DMS153 (cell line): ENCODE results near the gene VAV2.
A peak's percentile ranks its signal among the peaks of the same experiment; 100 is the strongest.
"Not testable (repeated sequence)": the region's sequence is repeated elsewhere in the genome, so short reads cannot be mapped to it uniquely, and the experiment has no call there.

Experiments used
- DNase-seq: peaks from one replicate; lab custom pipeline; 2025; lab: John Stamatoyannopoulos, UW

VAV2 gene

DNA sequence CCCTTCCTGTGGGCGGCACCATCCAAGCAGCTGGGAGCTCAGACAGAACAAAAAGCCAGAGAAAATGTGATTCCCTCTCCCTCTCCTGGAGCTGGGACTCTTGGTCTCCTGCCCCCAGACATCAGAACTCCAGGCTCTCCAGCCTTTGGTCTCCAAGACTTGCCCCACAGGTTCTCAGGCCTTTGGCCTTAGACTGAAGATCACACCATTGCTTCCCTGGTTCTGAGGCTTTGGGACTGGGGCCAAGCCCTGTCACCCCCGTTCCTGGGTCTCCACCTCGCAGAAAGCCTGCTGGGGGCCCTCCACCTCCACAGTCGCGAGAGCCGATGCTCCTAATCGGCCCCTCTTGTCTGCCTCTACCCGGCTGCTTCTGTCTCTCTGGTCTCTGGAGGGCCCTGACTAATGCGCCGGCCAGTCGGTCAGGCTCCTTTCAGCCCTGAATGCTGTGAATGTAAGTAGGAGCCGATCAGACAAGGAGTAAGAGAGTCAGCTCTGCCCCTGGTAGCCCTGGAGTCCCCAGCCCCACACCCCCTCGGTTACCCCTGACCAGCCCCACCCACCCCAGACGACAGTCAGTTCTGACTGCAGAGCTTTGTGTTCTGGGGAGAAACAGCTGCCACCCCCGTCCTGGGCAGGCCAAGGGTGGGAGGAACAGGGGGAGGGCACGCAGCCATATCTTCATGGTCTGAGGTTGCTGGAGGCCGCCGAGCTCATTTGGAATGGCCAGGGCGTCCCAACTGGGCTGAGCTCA is 57.5 kb downstream of the VAV2 start:
- no peak for DNase-seq

DNA sequence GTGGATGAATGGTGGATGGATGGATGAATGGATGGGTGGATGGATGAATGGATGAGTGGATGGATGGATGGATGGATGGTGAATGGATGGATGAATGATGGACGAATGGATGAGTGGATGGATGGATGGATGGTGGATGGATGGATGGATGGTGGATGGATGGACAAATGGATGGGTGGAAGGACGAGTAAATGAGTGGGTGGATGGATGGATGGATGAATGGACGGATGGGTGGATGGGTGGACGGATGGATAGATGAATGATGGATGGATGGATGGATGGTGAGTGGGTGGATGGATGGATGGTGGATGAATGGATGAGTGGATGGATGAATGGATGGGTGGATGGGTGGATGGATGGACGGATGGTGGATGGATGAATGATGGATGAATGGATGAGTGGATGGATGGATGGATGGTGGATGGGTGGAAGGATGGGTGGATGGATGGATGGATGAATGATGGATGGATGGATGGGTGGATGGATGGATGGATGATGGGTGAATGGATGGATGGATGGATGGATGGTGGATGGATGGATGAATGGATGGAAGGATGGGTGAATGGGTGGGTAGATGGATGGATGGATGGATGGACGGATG is 58.6 kb downstream of the VAV2 start:
- no peak for DNase-seq

DNA sequence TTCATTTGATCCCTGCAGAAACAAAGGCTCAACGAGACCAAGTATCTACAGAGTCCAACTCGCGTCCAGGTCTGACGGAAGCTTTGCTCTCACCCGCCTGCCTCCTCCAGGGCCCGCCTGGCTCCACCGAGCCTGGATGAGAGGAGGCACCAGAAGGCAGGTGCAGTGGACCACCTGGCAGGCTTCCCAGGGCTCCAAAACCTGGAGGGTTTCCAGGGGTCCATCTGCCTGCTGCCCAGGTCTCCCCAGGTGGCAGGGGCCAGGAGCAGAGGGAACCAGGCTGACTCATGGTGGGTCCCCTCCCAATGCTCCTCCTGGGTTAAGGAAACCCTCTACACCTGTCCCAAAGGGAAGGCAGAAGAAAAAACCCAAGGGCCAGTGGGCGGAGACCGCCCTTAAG is 59.5 kb downstream of the VAV2 start:
- no peak for DNase-seq

DNA sequence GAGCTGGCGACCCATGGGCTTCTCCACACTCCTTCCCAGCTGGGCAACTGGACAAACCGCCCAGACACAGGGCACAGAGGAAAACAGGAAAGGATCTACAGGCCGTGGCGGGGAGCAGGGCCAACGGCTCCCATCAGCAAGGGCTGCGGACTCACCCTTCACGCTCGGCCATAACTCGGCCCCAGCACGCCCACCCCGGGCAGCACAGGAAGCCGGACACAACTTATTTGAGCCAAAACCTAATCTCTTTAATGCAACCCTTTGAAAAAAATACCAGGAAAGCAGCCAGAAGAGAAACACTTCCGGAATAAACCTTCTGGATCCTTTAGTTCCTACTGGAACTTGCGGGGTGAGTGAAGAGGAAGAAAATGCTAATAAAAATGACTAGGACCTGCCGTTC is 59.9 kb downstream of the VAV2 start:
- no peak for DNase-seq

DNA sequence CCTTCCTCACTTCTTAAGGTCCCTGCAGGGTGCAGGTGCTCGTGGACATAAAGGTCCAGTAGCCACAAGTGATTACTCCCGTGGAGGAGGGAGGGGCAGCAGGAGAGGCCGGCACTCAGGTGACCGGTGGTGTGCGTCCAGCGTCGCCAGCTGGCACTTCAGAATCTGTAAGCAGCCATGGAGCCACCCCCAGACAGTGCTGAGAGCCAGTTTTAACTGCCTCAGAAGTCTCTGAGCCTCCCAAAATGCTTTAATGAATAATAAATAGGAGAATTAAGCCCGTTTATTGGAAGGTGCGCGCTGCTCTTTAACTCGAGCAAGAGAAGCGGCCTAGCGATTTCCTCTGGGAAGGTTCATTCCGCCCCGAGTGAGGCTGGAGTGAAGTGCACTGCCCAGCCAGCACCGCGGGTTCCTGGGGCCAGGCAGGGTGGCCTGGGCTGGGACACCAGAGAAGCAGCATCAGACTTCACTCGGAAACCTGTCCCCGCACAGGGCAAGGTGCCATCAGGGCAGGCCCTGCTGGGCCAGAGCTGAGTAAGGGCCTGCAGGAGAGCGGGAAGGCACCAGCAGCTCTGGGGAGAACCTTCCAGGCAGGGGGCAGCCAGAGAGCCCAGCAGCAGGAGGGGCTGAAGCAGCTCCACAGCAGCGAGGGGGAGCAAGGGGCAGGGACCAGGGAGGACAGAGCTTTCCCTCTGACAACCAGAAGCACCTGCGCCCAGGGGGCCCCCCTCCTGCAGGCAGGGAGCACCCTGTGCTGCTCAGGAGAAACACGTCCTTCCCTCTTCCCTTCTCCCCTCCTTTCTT is 61.2 kb downstream of the VAV2 start:
- DNase-seq, result peak; percentile 33

DNA sequence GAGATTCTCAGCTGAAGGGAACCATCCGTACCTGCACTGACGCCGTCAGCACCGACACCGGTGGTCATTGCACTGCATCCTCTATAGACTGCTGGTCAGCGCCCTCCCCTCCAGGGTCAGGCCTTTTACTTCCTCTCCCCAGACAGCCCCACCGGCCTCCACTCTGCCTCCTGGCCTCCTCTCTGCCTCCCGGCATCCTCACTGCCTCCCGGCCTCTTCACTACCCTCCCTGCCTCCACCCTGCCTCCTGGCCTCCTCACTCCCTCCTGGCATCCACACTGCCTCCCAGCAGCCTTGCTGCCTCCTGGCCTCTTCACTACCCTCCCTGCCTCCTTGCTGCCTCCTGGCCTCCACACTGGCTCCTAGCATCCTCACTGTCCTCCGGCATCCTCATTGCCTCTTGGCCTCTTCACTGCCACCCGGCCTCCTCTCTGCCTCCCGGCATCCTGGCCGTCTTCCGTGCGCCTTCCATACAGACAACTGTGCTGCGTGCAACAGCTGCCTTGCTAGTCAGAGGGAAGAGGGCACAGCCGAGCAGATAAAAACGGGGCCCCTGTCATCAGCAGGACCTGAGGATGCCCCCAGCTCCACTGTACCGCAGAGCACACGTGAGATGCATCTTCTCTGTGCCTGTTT is 62.0 kb downstream of the VAV2 start:
- DNase-seq, result no peak

DNA sequence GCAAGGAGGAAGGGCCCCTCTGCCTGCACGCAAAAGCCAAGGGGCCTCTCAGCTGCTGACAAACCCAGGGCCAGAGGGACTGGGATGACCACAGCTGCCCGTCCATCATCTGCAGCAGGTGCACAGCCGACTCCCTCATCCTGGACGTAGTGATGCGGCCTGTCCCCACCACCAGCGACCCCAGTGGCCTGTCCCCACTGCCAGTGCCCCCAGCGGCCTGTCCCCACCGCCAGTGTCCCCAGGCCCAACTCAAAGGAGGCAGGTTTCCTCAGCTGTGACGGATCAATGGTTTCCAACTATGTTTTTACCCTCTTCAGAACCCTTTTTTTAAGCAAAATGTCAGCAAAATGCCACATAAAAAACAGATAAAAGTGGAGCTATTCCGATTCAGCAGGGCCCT is 62.5 kb downstream of the VAV2 start:
- no peak for DNase-seq

DNA sequence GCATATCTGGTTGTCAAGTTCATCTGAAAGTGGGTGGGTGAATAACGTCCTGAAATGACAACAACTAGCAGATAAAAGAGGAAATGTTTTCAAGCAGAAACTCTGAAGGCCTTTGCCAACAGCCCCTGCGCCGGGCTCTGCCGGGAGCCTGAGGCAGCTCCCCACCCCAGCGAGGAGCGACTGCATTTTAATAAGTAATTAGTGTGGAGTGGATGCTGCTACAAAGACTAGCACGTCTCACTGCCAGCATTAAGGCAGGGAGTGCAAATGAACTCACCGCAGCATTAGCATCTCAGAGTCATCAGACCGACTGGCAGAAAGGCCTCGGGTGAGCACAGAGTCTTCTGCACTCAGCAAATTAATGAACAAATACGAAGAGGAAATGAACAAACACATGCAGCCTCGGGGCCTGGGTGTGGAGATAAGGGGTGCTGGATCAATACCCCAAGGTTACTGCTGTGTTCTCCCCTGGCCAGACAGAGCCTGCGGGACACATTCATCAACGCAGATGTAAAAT is 63.8 kb downstream of the VAV2 start:
- DNase-seq, result no peak

DNA sequence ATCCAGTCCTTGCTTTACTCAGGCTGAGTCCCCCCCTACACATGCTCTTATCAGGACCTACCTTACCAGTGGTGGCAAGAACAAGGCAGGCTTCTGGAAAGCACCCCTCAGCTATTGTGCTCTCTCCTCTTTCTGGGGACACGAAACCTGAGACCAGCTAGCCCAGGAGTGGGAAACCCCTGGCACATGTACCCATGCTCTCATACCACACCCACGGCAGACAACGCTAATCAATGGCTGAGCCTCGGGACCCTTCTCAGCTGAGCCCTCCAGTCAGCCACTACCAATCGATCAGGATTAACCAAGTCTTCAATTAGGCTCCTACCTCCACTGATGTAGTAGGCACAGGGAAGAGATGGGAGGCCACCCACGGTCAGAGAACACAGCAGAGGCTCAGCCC is 65.1 kb downstream of the VAV2 start:
- DNase-seq, result no peak

DNA sequence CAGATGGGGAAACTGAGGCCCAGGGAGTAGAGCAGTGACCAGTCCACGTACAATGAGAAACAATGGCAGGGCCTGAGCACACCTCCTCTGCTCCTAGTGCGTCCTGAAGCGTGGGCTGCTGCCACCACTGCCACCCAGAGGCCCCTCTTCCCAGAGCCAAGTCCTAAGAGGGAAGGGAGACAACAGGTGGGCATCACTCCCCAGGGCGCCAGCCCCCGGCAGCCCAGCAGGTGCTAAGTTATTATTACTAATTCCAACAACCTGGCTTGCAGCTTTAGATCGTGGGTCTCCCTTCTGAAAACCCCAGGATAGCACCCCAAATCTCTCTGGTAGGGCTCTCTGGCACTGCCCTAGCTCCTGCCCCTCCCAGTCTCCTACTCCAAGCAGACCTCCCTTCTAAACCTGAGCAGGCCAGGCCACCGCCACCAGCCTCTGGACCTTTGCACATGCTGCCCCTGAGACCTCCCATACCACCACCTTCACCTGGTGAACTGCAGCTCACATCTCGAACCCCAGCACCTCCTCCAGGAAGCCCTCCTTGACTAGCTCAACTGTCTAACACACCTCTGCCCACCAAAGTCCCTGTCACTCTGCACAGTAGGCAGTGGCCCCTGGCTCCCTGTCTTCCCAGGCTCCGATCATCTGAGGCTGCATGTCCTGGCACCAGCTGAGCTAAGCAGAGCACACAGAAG is 65.8 kb downstream of the VAV2 start:
- DNase-seq, result no peak

DNA sequence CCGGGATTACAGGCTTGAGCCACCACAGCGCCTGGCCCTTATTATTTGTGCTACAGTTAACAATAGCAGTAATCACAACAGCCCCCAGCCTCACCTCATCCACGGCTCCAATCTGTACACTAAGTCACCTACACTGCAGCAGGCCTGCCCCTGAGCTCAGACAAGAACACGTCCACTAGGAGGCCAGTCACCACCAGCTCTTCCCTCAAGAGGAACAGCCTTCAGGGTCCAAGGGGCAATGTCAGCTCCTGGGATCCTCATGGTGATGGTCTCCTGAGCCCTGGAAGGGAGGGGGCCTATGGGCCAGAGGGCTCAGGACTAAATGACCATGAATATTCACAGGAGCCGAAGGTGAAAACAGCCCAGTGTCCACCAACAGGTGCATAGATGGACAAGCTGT is 67.7 kb downstream of the VAV2 start:
- no peak for DNase-seq

DNA sequence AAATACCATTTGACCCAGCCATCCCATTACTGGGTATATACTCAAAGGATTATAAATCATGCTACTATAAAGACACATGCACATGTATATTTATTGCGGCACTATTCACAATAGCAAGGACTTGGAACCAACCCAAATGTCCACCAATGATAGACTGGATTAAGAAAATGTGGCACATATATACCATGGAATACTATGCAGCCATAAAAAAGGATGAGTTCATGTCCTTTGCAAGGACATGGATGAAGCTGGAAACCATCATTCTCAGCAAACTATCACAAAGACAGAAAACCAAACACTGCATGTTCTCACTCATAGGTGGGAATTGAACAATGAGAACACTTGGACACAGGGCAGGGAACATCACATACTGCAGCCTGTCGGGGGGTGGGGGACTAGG is 68.5 kb downstream of the VAV2 start:
- DNase-seq, result not testable (repeated sequence)

DNA sequence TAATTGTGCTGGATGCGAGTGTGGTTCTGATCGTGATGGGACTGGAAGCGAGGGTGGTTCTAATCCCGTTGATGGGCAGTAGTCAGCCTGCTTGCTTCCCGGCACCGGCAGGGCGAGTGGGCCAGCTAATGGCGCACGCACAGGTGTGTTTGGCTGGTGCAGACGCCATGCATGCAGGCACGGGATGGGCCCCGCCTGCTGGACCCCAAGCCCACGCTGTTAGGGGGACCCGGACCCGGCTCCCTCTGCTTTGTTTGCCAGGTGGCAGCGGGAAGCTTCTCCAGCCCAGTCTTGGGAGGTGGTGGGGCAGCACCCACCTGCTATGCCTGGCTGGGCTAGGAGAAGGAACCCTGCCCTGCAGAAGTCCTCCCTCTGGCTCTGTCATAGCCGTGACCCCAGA is 70.3 kb downstream of the VAV2 start:
- DNase-seq, result no peak

DNA sequence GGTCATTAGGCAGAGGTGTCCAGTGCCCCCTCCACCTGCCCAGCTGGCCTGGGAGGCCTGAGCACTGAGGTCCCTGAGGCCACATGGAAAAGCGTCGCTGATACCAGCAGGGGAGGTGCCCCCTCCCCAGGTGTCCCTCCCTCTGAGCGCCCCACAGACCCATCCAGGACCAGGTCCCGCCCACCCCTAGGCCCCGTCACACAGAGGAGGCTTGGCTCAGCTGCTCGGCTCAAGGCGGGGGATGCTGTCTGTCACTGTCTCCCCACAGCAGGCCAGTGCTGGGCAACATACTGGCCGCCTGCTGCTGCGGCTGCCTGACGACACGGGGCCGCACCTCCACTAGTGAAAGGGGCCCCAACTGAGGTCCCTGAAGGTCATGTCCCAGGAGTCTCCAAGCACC is 71.7 kb downstream of the VAV2 start:
- DNase-seq, result no peak

DNA sequence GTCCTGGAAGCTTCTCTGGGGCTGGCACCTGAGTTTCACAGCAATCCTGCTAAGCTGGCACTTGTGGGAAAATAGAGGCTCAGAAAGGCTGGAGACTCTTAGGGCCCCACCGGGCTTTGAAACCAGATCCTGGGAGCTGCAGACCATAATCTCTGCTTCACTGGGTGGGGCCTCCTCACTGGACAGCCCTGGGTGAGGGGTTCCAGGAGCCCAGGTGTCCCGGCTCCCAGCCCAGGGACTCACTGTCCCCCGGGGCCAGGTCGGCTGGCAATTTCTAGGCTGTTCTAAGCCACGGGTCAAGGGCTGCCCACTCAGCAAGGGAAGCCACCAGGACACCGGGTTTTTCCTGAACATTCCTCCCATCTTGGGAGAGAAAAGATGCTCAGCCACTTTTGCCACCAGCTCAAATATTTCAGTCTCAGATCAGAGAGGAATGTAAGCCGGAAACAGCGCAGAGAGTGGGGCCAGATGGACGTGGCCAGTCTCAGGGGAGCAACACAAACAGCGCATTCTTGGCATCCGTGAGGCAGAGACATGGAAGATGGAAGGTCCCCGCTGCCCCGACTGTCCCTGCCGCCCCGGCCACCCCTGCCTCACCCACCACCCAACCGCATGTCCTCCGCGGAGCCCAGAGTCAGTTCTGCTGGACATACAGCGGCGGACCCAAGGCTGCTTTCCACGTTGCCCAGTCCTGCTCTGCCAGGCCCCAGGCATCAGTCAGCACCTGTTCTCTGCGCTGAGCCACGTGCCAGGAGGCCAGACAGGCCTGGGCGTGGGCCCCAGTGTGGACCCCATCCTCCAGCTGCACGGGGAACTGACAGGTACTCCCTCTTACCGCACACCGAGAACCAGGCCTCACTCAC is 72.6 kb downstream of the VAV2 start:
- DNase-seq, result no peak

DNA sequence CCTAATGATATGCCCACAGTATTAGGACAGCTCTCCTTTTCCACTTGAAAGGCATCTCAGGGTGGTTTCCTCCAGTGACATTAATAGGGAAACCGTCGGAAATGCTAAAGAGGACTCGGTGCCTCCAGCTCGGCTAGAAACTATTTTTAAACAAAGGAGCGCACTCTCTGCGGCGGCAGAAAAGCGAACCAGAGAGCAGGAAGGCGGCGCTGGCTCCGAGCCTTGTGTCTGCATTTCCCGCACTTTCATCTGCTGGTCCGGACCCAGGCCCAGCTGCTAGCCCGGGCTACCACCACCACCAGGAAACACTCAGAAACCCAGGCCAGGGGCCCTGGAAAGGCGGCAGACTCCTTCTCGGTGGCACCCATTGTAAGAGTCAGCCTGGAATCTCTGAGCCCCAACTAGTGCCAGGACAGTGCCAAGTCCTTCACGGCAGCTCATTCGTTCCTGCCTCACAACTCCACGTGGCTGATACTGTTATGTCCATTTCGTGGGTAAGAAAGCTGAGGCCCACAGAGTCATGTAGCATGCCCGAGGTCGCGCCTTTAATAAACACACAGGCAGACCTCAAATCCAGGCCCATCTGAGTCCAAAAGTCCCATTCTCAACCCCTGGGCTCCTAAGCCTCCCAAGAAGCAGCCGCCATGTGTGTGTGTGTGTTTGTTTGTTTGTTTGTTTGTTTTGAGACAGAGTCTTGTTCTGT is 73.9 kb downstream of the VAV2 start:
- no peak for DNase-seq

DNA sequence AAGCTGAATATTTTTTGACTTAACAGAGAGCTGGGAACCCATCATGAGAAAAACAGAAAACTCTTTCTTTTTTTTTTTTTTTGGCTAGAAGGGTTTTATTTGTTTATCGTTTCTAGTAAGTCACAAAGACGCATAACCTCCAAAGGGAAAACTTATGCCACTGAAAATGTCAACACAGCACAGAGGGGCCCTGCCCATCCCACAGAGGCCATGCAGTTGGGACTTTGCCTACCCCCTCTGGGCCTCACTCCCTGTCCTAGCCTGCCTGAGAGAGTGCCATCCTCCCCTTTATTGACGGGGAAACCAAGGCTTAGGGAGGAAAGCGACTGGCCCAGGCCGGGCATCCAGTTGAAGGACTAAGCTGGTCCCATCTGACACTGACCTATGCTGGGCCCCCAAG is 74.7 kb downstream of the VAV2 start:
- no peak for DNase-seq

DNA sequence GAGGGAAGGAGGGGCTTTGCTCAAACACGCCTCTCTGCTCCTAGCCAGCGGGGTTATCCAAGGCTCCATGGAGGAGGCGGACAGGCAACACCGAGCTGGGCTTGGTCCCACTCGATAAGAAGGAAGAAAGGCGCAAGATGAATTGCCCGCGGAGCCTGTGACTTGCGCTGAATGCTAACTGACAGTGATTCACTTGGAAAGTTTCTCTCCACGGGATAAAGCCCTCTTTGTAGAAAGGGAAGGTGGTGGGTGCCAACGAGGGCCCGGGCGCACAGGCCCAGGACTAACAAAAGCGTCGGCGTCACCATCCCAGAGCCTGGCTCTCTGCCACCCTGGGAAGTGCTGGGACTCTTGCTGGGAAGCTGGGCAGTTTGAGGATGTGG is 76.0 kb downstream of the VAV2 start:
- no peak for DNase-seq

DNA sequence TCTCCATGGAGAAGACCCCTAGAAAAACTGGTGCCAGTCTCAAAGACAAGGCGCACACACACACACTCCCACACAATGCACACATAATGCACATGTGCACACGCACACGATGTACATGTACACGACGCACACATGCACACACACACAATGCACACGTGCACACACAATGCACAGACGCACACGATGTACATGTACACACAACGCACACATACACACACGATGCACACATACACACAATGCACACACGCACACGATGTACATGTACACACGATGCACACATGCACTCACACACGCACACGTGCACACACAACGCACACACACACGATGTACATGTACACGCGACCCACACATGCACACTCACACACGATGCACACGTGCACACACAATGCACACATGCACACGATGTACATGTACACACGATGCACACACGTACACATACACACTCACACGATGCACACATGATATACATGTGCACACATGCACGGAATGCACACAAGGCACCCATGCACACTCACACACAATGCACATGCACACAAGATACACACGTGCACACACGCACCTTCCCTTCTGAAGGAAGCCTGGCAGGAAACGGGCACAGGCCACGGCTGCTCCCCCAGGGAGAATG is 76.5 kb downstream of the VAV2 start:
- no peak for DNase-seq
